ENCODE measurements around the gene RAD51C.
"Not testable (repeated sequence)": the region's sequence is repeated elsewhere in the genome, so short reads cannot be mapped to it uniquely, and the experiment has no call there.

RAD51C gene

GRCh38 chr17:58747674-58748073 lies 55.3 kb downstream of the RAD51C start:
- no peak for DNase-seq

- DNase-seq = not testable (repeated sequence)
These were observed 57.2 kb downstream of the RAD51C start for GRCh38 chr17:58749627-58750026.

GRCh38 chr17:58753026-58753425 lies 60.6 kb downstream of the RAD51C start:
- no peak for DNase-seq

GRCh38 chr17:58755269-58755576 lies 62.8 kb downstream of the RAD51C start:
- no peak for DNase-seq

- peak; percentile 36 for DNase-seq
These were observed 63.3 kb downstream of the RAD51C start, which contains the start of gene PPM1E for GRCh38 chr17:58755577-58756245. TSS of gene PPM1E (plus strand) at chr17:58755854.

GRCh38 chr17:58756246-58757161 lies 64.1 kb downstream of the RAD51C start:
- DNase-seq = no peak

GRCh38 chr17:58757162-58757613 lies 64.8 kb downstream of the RAD51C start:
- no peak for DNase-seq

- DNase-seq = no peak
These were observed 66.5 kb downstream of the RAD51C start for GRCh38 chr17:58758890-58759289.

GRCh38 chr17:58759522-58759921 lies 67.1 kb downstream of the RAD51C start:
- no peak for DNase-seq

- no peak for DNase-seq
These were observed 67.8 kb downstream of the RAD51C start for GRCh38 chr17:58760248-58760647.

- DNase-seq = no peak
These were observed 70.9 kb downstream of the RAD51C start for GRCh38 chr17:58763263-58763662.

- no peak for DNase-seq
These were observed 72.0 kb downstream of the RAD51C start for GRCh38 chr17:58764373-58764772.

GRCh38 chr17:58778482-58778881 lies 86.1 kb downstream of the RAD51C start:
- not testable (repeated sequence) for DNase-seq

- DNase-seq = no peak
These were observed 87.0 kb downstream of the RAD51C start for GRCh38 chr17:58779446-58779845.

- DNase-seq = no peak
These were observed 91.0 kb downstream of the RAD51C start for GRCh38 chr17:58783380-58783779.

GRCh38 chr17:58785097-58785496 lies 92.7 kb downstream of the RAD51C start:
- no peak for DNase-seq
